Fibroblast of lung (primary cell): Measurements from ENCODE around the gene TSPO. TPM values are rescaled to one million over a fixed set of nuclear protein-coding genes. Genes with fewer than 3 reads are reported as not detected.

ENCODE experiments used
- DNase-seq, 2 donors: peaks; one replicate each; pipeline versions ENCODE4 v3.0.0 to v3.0.0-alpha.2; 2010; ENCODE audit warnings: low read depth in 2 of 2
- H2AFZ ChIP-seq: 2 replicates; pipeline ENCODE4 v1.5.1; 2012; ENCODE audit warnings: low read length, control low read depth, inconsistent platforms
- H3K27ac ChIP-seq: 2 replicates; pipeline ENCODE4 v1.5.1; 2011; ENCODE audit warnings: low read length, control low read depth; ENCODE audit not compliant: insufficient read depth
- H3K27me3 ChIP-seq: 2 replicates; pipeline ENCODE4 v1.5.1; 2011; ENCODE audit warnings: mild to moderate bottlenecking, low read length; ENCODE audit not compliant: control insufficient read depth, insufficient read depth
- H3K36me3 ChIP-seq: 2 replicates; pipeline ENCODE4 v1.5.1; 2011; ENCODE audit warnings: low read length; ENCODE audit not compliant: control insufficient read depth, insufficient read depth
- H3K4me1 ChIP-seq: 2 replicates; pipeline ENCODE4 v1.5.1; 2011; ENCODE audit warnings: low read length; ENCODE audit not compliant: control insufficient read depth, insufficient read depth; ENCODE audit errors: extremely low read depth
- H3K4me2 ChIP-seq: 2 replicates; pipeline ENCODE4 v1.5.1; 2011; ENCODE audit warnings: low read length, control low read depth; ENCODE audit not compliant: insufficient read depth; ENCODE audit errors: extremely low read depth
- H3K4me3 ChIP-seq, 4 experiments: fragments of 200-600 bp in 1 of 4; sonication (generic) in 1 of 4; replicated peaks in 1 of 4; 2 replicates each; pipeline ENCODE4 v1.5.1; 2011 to 2016; ENCODE audit warnings: low read length in 4 of 4, low read depth in 3 of 4, mild to moderate bottlenecking in 3 of 4, control low read depth in 2 of 4, inconsistent platforms in 1 of 4, mixed read lengths in 1 of 4; ENCODE audit not compliant: insufficient read depth in 1 of 4; ENCODE audit errors: control extremely low read depth in 1 of 4
- H3K79me2 ChIP-seq: 2 replicates; pipeline ENCODE4 v1.5.1; 2012; ENCODE audit warnings: mild to moderate bottlenecking, low read length, inconsistent platforms; ENCODE audit not compliant: control insufficient read depth, insufficient read depth
- H3K9ac ChIP-seq: 2 replicates; pipeline ENCODE4 v1.5.1; 2011; ENCODE audit warnings: mild to moderate bottlenecking, low read length, control low read depth; ENCODE audit not compliant: insufficient read depth
- H3K9me3 ChIP-seq: 2 replicates; pipeline ENCODE4 v1.5.1; 2012; ENCODE audit warnings: low read depth, low read length; ENCODE audit not compliant: control insufficient read depth, insufficient read depth
- H4K20me1 ChIP-seq: 2 replicates; pipeline ENCODE4 v1.5.1; 2011; ENCODE audit warnings: low read length; ENCODE audit not compliant: control insufficient read depth, insufficient read depth; ENCODE audit errors: extremely low read depth
- CTCF ChIP-seq, 2 donors: IDR thresholded peaks in 1 of 2; conservative IDR thresholded peaks in 1 of 2; 1 replicate in 1 of 2; 2 replicates in 1 of 2; pipeline ENCODE4 v1.5.1; 2011 to 2012; ENCODE audit warnings: low read length in 2 of 2, control low read depth in 1 of 2, inconsistent platforms in 1 of 2, low read depth in 1 of 2, mild to moderate bottlenecking in 1 of 2
- EZH2 ChIP-seq: IDR thresholded peaks from 2 replicates; pipeline ENCODE4 v1.5.1; 2012; ENCODE audit warnings: low read length, control low read depth, mild to moderate bottlenecking; ENCODE audit errors: missing control alignments
- polyA plus RNA-seq, 2 donors: library from polyadenylated mRNA; depleted of rRNA in 1 of 2; stranded (reverse) in 1 of 2; unstranded in 1 of 2; fragments of >200 nt; gene quantifications; 2 replicates each; pipeline ENCODE4 v1.2.1, GENCODE V29; 2011 to 2012; ENCODE audit warnings: missing spikeins in 1 of 2
- total RNA-seq: library from RNA; depleted of rRNA; stranded (reverse); fragments of >200 nt; gene quantifications from 2 replicates; pipeline ENCODE4 v1.2.1, GENCODE V29; 2014

TSPO gene
- total and polyA plus RNA-seq, 2 donors (not counting 1 experiment from before 2014, with no cell fraction given) = 47.5 to 243 TPM

- Histone ChIP-seq H3K4me3 (peak overlapping the region; percentile 1 to 69 (median 32)), H3K4me2 (peak overlapping the region; percentile 26), H3K79me2 (peaks cover 6% of the 10 kb centered on the region), H3K4me1 (peaks cover 5% of the 10 kb centered on the region), H2AFZ (peak overlapping the region; percentile 3), H4K20me1 (no peaks in the 10 kb centered on the region), H3K9ac (peak overlapping the region; percentile 9), H3K27me3 (peaks cover 4% of the 10 kb centered on the region), H3K9me3 (no peaks in the 10 kb centered on the region), H3K36me3 (peaks cover 2% of the 10 kb centered on the region), H3K27ac (peak overlapping the region; percentile 49)
- TF ChIP-seq EZH2 = no peak
- TF ChIP-seq CTCF (conservative IDR thresholded peaks at IDR 0.05 in 1 of 2, IDR thresholded peaks at IDR 0.05 in 1 of 2; ENCODE audit: low read depth in 1 of 2, low read length in 2 of 2) = peak; percentile 26 to 33
- peak; percentile 89 to 94 for DNase-seq
Measured at GRCh38 chr22:43187171-43188099, 36.1 kb downstream of the TSPO start.

GRCh38 chr22:43188829-43189545, 37.6 kb downstream of the TSPO start:
- H3K27ac ChIP-seq = no peak overlapping the region
- DNase-seq = no peak

More at GRCh38 chr22:43188829-43189545, 37.6 kb downstream of the TSPO start:
- H3K4me3 ChIP-seq = no peak overlapping the region
- H3K9me3 ChIP-seq = no peaks in the 10 kb centered on the region
- no peaks in the 10 kb centered on the region for H3K36me3 ChIP-seq
- H2AFZ ChIP-seq = peak overlapping the region; percentile 23
- H3K79me2 ChIP-seq = peaks cover 6% of the 10 kb centered on the region
- H3K4me2 ChIP-seq = no peak overlapping the region
- no peaks in the 10 kb centered on the region for H4K20me1 ChIP-seq
- peaks cover 5% of the 10 kb centered on the region for H3K4me1 ChIP-seq
- no peak overlapping the region for H3K9ac ChIP-seq
- H3K27me3 ChIP-seq = peaks cover 4% of the 10 kb centered on the region
- TF ChIP-seq EZH2 (no peak), CTCF (conservative IDR thresholded peaks at IDR 0.05 in 1 of 2, IDR thresholded peaks at IDR 0.05 in 1 of 2; ENCODE audit: low read depth in 1 of 2, low read length in 2 of 2) (no peak)
